ENCODE results near the gene CD44.

Gene CD44

DNA sequence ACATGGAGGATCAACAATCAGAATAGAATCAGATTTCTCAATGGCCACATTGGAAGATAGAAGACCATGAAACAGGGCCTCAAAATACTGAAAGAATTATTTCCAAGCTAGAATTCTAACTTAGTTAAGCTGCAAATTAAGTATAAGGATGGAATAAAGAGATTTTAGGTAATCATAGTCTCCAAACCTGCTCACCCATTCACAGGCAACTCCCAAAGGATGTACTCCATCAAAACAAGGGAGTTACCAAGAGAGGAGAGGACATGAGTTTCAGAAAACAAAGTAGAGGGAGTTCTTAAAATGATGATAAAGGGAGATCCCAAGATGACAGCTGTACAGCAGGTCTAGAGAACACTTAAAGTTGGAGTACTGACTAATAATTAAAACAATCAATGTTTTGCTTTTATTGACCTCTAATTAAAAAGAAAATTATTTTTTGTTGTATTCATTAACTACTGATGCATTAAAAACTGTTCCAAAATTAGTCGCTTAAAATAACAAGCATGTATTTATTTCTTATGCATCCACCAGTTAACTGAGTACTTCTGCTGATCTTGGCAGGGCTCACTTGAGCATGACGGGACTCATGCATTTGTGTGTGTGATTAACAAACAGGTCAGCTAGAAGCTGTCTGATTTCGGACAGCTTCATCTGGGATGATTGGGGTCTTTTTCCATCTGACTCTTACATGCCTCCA lies 95.6 kb downstream of the CD44 start:
- no peaks in the 10 kb centered on the region for H4K20me1 ChIP-seq
- no peaks in the 10 kb centered on the region for H3K27me3 ChIP-seq
- no peak overlapping the region for H3K27ac ChIP-seq
- peak overlapping the region in 1 of 11 experiments; percentile 71; a peak in 1 of 22 replicates for H3K4me2 ChIP-seq
- peaks cover 0 to 55% (median 15%) of the 10 kb centered on the region in 10 experiments; a peak in 16 of 20 replicates for H3K4me1 ChIP-seq
- H3K9ac ChIP-seq: no peak overlapping the region
- peaks cover 21 to 37% (median 32%) of the 10 kb centered on the region in 11 experiments for H3K36me3 ChIP-seq
- H3K4me3 ChIP-seq: no peak overlapping the region
- TF ChIP-seq Cebpa-rat (IDR thresholded peaks at IDR 0.05): no peak
- H3K9me3 ChIP-seq (replicated peaks in 1 of 11): peaks cover 0 to 21% (median 7%) of the 10 kb centered on the region in 11 experiments; a peak in 11 of 22 replicates

DNA sequence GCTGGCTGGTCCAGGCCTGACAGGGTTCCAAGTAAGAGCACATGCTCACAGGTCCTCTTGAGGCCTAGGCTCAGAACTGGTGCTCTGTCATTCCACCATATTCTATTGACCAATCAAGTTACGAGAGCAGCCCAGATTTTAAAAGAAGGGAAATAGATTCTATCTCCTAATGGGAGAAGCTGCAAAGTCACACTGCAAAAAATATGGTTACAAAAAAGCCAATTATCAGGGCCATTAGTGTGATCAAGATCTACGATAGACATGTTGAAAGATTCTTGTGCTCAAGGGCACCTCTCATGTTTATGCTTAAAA lies 96.1 kb downstream of the CD44 start:
- Histone ChIP-seq H4K20me1 (no peaks in the 10 kb centered on the region), H3K27me3 (no peaks in the 10 kb centered on the region), H3K4me1 (peaks cover 0 to 55% (median 15%) of the 10 kb centered on the region in 10 experiments; a peak in 16 of 20 replicates), H3K9me3 (replicated peaks in 1 of 11) (peaks cover 0 to 17% (median 7%) of the 10 kb centered on the region in 11 experiments; a peak in 11 of 22 replicates), H3K4me2 (peak overlapping the region in 2 of 11 experiments; percentile 69 to 71; a peak in 1 of 22 replicates), H3K36me3 (peaks cover 16 to 32% (median 27%) of the 10 kb centered on the region in 11 experiments), H3K4me3 (no peak overlapping the region), H3K27ac (no peak overlapping the region), H3K9ac (no peak overlapping the region)
- TF ChIP-seq Cebpa-rat (IDR thresholded peaks at IDR 0.05): no peak

DNA sequence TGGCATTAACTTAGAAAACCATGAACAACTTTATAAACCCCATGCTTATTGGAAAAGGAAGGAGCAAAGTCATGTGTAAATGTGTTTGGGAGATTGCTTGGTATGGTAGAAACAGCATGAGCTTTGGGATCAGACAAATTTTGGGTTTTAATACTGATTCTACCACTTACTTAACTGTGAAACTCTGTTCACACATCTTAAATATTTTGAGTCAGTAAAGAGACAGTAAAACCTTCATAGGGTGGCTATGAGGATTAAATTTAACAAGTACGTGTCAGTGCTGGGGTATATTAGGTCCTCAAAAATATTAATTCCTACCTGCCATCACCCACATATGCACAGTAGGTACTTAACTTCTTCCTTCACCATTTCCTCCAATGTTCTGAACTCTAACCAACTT lies 96.5 kb downstream of the CD44 start:
- Histone ChIP-seq H3K27ac (no peak overlapping the region), H4K20me1 (no peaks in the 10 kb centered on the region), H3K9ac (no peak overlapping the region), H3K4me3 (no peak overlapping the region), H3K9me3 (replicated peaks in 1 of 11) (peaks cover 0 to 17% (median 7%) of the 10 kb centered on the region in 11 experiments; a peak in 10 of 22 replicates), H3K27me3 (no peaks in the 10 kb centered on the region), H3K4me2 (peak overlapping the region in 3 of 11 experiments; percentile 69 to 82 (median 71); a peak in 5 of 22 replicates), H3K36me3 (peaks cover 13 to 28% (median 23%) of the 10 kb centered on the region in 11 experiments), H3K4me1 (peaks cover 0 to 55% (median 15%) of the 10 kb centered on the region in 10 experiments; a peak in 16 of 20 replicates)
- TF ChIP-seq Cebpa-rat (IDR thresholded peaks at IDR 0.05): no peak

DNA sequence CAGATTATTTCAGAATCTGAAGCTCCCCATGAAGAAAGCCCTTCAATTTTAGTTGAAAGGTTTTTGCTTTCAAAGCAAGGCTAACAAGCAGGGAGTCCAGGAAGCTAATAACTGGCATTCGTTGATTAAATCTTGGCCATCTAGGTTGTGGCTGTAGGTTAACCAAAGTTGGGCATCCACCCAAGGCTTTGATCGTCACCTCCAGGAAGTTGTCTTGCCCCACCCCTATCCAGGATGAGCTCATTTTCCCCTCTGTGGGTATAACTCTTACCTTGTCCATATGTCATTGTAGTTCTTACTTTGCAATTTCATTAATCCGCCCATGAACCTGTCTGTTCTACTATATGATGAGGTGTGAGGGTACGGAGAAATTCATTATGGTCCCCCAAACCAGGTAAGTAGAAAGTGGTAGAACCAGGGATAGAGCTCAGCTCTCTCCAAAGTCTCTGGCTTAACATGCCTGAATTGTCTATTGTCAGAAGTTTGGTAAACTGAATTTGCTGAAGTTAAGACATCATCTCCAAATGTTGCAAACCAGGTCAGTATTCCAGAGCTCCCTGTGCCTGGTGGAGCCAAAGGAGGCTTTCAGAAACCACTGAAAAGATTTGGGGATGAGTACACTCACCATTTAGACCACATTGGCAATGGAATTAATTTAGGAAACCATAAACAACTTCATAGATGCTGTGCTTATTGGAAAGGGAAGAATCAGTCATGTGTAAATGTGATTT lies 97.1 kb downstream of the CD44 start:
- H3K4me3 ChIP-seq: no peak overlapping the region
- H3K4me1 ChIP-seq: peaks cover 0 to 55% (median 15%) of the 10 kb centered on the region in 10 experiments; a peak in 16 of 20 replicates
- no peak overlapping the region for H3K9ac ChIP-seq
- H4K20me1 ChIP-seq: no peaks in the 10 kb centered on the region
- TF ChIP-seq Cebpa-rat (IDR thresholded peaks at IDR 0.05): no peak
- peaks cover 6 to 22% (median 17%) of the 10 kb centered on the region in 11 experiments for H3K36me3 ChIP-seq
- peaks cover 0 to 15% (median 4%) of the 10 kb centered on the region in 11 experiments; a peak in 9 of 22 replicates for H3K9me3 ChIP-seq (replicated peaks in 1 of 11)
- peak overlapping the region in 2 of 11 experiments; percentile 31 to 40; a peak in 4 of 22 replicates for H3K27ac ChIP-seq
- H3K4me2 ChIP-seq: peak overlapping the region in 7 of 11 experiments; percentile 7 to 82 (median 69); a peak in 12 of 22 replicates
- H3K27me3 ChIP-seq: no peaks in the 10 kb centered on the region

DNA sequence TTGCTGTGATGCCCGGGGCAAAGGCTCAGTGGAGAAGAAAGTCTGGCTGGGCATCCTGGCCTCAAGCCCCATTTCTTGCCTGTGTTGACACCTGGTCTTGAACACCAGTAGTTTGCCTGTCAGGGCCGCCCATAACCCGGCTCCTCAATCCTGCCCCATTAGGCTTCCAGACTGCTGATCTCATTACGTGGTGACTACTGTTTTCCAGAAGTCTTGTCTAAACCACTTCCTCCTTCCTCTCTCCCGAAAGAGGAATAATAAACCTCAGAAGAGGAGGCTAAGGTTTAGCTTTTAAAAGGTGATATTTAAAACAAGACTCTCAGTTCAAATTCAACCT lies 97.7 kb downstream of the CD44 start:
- H3K27me3 ChIP-seq: no peaks in the 10 kb centered on the region
- peaks cover 0 to 11% (median 3%) of the 10 kb centered on the region in 11 experiments; a peak in 6 of 22 replicates for H3K9me3 ChIP-seq (replicated peaks in 1 of 11)
- no peak overlapping the region for H3K4me3 ChIP-seq
- H3K4me1 ChIP-seq: peaks cover 0 to 55% (median 15%) of the 10 kb centered on the region in 10 experiments; a peak in 16 of 20 replicates
- peaks cover 1 to 17% (median 11%) of the 10 kb centered on the region in 11 experiments; a peak in 20 of 22 replicates for H3K36me3 ChIP-seq
- peak overlapping the region in 7 of 11 experiments; percentile 7 to 82 (median 69); a peak in 12 of 22 replicates for H3K4me2 ChIP-seq
- TF ChIP-seq Cebpa-rat (IDR thresholded peaks at IDR 0.05): no peak
- H4K20me1 ChIP-seq: no peaks in the 10 kb centered on the region
- H3K27ac ChIP-seq: peak overlapping the region in 2 of 11 experiments; percentile 31 to 40; a peak in 4 of 22 replicates
- H3K9ac ChIP-seq: no peak overlapping the region

DNA sequence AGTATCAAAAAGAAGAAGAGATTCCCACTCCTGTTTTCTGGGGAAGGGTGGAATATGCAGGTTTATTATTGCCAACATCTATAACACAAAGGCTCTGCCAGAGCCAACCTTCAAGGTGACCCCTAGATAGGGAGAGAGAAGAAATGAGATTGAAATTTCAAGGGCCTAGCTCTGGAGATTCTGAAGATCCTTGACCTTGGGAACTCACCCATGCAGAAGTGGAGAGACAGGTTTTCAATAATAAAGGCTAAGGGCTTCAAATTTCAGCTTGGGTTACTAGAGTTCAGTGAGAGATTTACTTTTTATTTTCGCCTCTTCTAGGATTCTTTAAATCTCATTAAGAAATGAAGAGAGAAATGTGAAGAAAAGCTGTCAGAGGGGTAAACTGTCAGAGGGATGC lies 98.4 kb downstream of the CD44 start:
- Histone ChIP-seq H3K4me2 (peak overlapping the region in 4 of 11 experiments; percentile 69 to 82 (median 70); a peak in 7 of 22 replicates), H3K27me3 (no peaks in the 10 kb centered on the region), H3K4me3 (no peak overlapping the region), H3K9ac (no peak overlapping the region), H3K9me3 (replicated peaks in 1 of 11) (peaks cover 0 to 11% (median 1%) of the 10 kb centered on the region in 11 experiments; a peak in 6 of 22 replicates), H4K20me1 (no peaks in the 10 kb centered on the region), H3K27ac (no peak overlapping the region), H3K36me3 (peaks cover 0 to 10% (median 4%) of the 10 kb centered on the region in 11 experiments; a peak in 11 of 22 replicates), H3K4me1 (peaks cover 0 to 55% (median 15%) of the 10 kb centered on the region in 10 experiments; a peak in 16 of 20 replicates)
- no peak for TF ChIP-seq Cebpa-rat (IDR thresholded peaks at IDR 0.05)

DNA sequence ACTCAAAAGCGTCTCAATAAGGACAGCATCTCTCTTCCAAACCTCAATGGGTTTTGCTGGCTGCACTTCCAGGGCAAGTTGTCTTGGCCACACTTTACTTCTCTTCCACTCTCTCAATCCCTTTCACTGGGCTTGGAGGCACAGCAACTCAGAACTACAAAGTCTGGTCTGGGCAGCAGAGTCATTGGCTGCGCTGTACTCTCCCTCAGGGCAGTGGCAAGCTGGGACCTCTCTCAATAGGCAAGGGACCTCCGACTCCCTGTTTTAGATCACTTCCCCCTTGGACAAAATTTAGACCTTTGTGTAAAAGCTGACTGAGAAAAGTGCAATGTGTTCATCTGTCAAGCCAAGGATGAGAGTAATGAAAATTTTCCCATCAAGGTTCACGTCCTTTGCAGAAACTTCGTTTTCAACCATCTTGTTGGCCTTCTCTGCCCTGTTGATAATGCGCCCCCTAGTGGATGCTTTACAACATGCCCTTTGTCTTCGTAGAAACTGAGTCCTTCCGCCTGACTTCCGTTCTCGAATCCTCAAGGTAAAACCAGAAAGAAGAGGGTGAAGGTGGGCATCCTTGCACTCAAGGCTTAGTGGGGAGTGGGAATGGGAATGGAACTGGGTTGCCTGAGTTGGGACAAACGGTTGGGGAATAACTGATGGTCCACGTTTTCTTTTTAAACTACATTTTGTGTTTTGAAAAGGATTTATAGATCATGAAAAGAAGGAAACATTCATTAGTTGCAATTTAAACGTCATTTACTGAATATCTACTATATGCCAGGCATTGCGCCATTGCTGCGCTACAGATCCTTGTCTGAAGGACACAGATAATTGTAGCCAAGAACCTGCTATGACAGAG lies 99.1 kb downstream of the CD44 start:
- H3K27ac ChIP-seq: no peak overlapping the region
- H4K20me1 ChIP-seq: no peaks in the 10 kb centered on the region
- no peak overlapping the region for H3K4me3 ChIP-seq
- H3K4me2 ChIP-seq: peak overlapping the region in 1 of 11 experiments; percentile 82; a peak in 2 of 22 replicates
- no peak overlapping the region for H3K9ac ChIP-seq
- no peaks in the 10 kb centered on the region for H3K27me3 ChIP-seq
- H3K9me3 ChIP-seq (replicated peaks in 1 of 11): peaks cover 0 to 8% (median 0%) of the 10 kb centered on the region in 11 experiments; a peak in 5 of 22 replicates
- H3K36me3 ChIP-seq: 0 out of 22 replicates have a peak, but pooled peaks cover 0 to 3% (median 0%) of the 10 kb centered on the region in 11 experiments
- H3K4me1 ChIP-seq: peaks cover 0 to 49% (median 15%) of the 10 kb centered on the region in 10 experiments; a peak in 16 of 20 replicates
- no peak for TF ChIP-seq Cebpa-rat (IDR thresholded peaks at IDR 0.05)

DNA sequence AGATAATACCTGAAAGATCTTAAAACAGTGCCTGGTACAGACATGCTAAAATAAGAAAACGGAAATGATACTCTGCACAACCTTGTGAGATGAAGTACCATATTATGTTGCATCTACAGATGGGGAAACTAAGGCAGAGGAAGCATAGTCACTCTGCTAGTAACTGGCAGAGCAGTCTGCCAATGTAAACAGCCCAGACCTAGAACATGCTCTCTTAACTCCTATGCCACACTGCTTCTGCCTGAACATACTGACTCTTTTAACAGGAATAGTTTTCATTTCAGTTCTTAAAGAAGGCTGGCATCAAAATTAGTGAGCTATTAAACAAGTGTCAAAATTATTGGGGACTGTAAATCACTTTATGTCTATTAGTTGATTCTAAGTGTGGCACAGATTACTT lies 99.9 kb downstream of the CD44 start:
- peaks cover 0 to 4% (median 0%) of the 10 kb centered on the region in 11 experiments; a peak in 1 of 22 replicates for H3K9me3 ChIP-seq (replicated peaks in 1 of 11)
- H4K20me1 ChIP-seq: no peaks in the 10 kb centered on the region
- H3K4me2 ChIP-seq: 0 out of 22 replicates have a peak overlapping the region, but pooled peaks of 1 of the 11 experiments have one; percentile 8
- no peak overlapping the region for H3K4me3 ChIP-seq
- no peaks in the 10 kb centered on the region for H3K27me3 ChIP-seq
- no peak overlapping the region for H3K9ac ChIP-seq
- no peak overlapping the region for H3K27ac ChIP-seq
- TF ChIP-seq Cebpa-rat (IDR thresholded peaks at IDR 0.05): no peak
- H3K36me3 ChIP-seq: no peaks in the 10 kb centered on the region
- peaks cover 0 to 43% (median 15%) of the 10 kb centered on the region in 10 experiments; a peak in 16 of 20 replicates for H3K4me1 ChIP-seq

All from BLaER1 treated with 17β-estradiol and CSF1 and Interleukin-3, amounts not matched to agents 10 nM and 100 nM (cell line).